SK-N-SH treated with all-trans-retinoic acid at 6 μM for 48 hours (cell line): ENCODE results near the gene CENPK.

Experiments
- ATAC-seq: fragments of 200-7000 bp; cut with Tn5 transposase; 3 replicates; pipeline ENCODE4 v1.9.1; 2020; ENCODE audit warnings: mild to moderate bottlenecking, moderate library complexity
- ARNTL ChIP-seq: fragments of 450-650 bp; formaldehyde crosslinking; IDR thresholded peaks from 2 replicates; pipeline ENCODE4 v1.5.0; 2020; ENCODE audit warnings: low read depth, mild to moderate bottlenecking, moderate library complexity, borderline replicate concordance
- BACH2 ChIP-seq: fragments of 250-450 bp; sonication (Bioruptor Pico); IDR thresholded peaks from 2 replicates; pipeline ENCODE4 v1.9.0; 2021; ENCODE audit warnings: mild to moderate bottlenecking, borderline replicate concordance
- CSDC2 ChIP-seq: fragments of 250-450 bp; sonication (Bioruptor Pico); IDR thresholded peaks from 2 replicates; pipeline ENCODE4 v1.5.0; 2020; ENCODE audit warnings: mild to moderate bottlenecking, moderate library complexity
- CSRNP3 ChIP-seq: fragments of 250-450 bp; sonication (Bioruptor Pico); IDR thresholded peaks from 2 replicates; pipeline ENCODE4 v1.5.1; 2021; ENCODE audit warnings: mild to moderate bottlenecking, moderate library complexity
- ESRRG ChIP-seq: fragments of 250-450 bp; sonication (Bioruptor Pico); IDR thresholded peaks from 2 replicates; pipeline ENCODE4 v1.6.1; 2021; ENCODE audit warnings: mild to moderate bottlenecking
- GLIS3 ChIP-seq: fragments of 250-450 bp; sonication (Bioruptor Pico); IDR thresholded peaks from 2 replicates; pipeline ENCODE4 v1.5.0; 2020; ENCODE audit warnings: mild to moderate bottlenecking, moderate library complexity
- ISL1 ChIP-seq: fragments of 250-450 bp; sonication (Bioruptor Pico); IDR thresholded peaks from 2 replicates; pipeline ENCODE4 v2.1.2; 2022; ENCODE audit warnings: mild to moderate bottlenecking, moderate library complexity
- OSR1 ChIP-seq: fragments of 250-450 bp; sonication (Bioruptor Pico); IDR thresholded peaks from 2 replicates; pipeline ENCODE4 v1.8.0; 2022; ENCODE audit warnings: moderate library complexity, mild to moderate bottlenecking, inconsistent platforms
- PATZ1 ChIP-seq: fragments of 250-450 bp; sonication (Bioruptor Pico); IDR thresholded peaks from 2 replicates; pipeline ENCODE4 v1.8.0; 2020; ENCODE audit warnings: mild to moderate bottlenecking, moderate library complexity, borderline replicate concordance
- POU6F1 ChIP-seq: fragments of 250-450 bp; sonication (Bioruptor Pico); IDR thresholded peaks from 2 replicates; pipeline ENCODE4 v1.8.0; 2021; ENCODE audit warnings: low read depth, mild to moderate bottlenecking, moderate library complexity, borderline replicate concordance
- RARB ChIP-seq: fragments of 250-450 bp; sonication (Bioruptor Pico); IDR thresholded peaks from 2 replicates; pipeline ENCODE4 v1.8.0; 2021; ENCODE audit warnings: mild to moderate bottlenecking, moderate library complexity
- SNAI2 ChIP-seq: fragments of 250-450 bp; sonication (Bioruptor Pico); IDR thresholded peaks from 2 replicates; pipeline ENCODE4 v1.5.0; 2020; ENCODE audit warnings: mild to moderate bottlenecking, moderate library complexity
- TCF4 ChIP-seq: fragments of 250-450 bp; sonication (Bioruptor Pico); IDR thresholded peaks from 2 replicates; pipeline ENCODE4 v1.8.0; 2021; ENCODE audit warnings: mild to moderate bottlenecking, moderate library complexity, borderline replicate concordance
- TOX ChIP-seq: fragments of 250-450 bp; sonication (Bioruptor Pico); IDR thresholded peaks from 2 replicates; pipeline ENCODE4 v1.8.0; 2021; ENCODE audit warnings: mild to moderate bottlenecking, moderate library complexity, borderline replicate concordance
- TSHZ2 ChIP-seq: fragments of 250-450 bp; sonication (Bioruptor Pico); IDR thresholded peaks from 2 replicates; pipeline ENCODE4 v1.5.0; 2020; ENCODE audit warnings: mild to moderate bottlenecking, moderate library complexity
- ZC3H10 ChIP-seq: fragments of 250-450 bp; sonication (Bioruptor Pico); IDR thresholded peaks from 2 replicates; pipeline ENCODE4 v1.5.1; 2021; ENCODE audit warnings: mild to moderate bottlenecking, moderate library complexity
- ZFP3 ChIP-seq: fragments of 250-450 bp; sonication (Bioruptor Pico); IDR thresholded peaks from 2 replicates; pipeline ENCODE4 v1.5.0; 2020; ENCODE audit warnings: mild to moderate bottlenecking, moderate library complexity
- ZFP30 ChIP-seq: fragments of 450-650 bp; formaldehyde crosslinking; IDR thresholded peaks from 2 replicates; pipeline ENCODE4 v1.5.0; 2022; ENCODE audit warnings: mild to moderate bottlenecking, moderate library complexity
- ZNF565 ChIP-seq: fragments of 450-650 bp; formaldehyde crosslinking; conservative IDR thresholded peaks from 2 replicates; pipeline ENCODE4 v1.5.0; 2020; ENCODE audit warnings: low read depth, mild to moderate bottlenecking, moderate library complexity
- ZNF70 ChIP-seq: fragments of 450-650 bp; formaldehyde crosslinking; IDR thresholded peaks from 2 replicates; pipeline ENCODE4 v1.5.0; 2020; ENCODE audit warnings: mild to moderate bottlenecking, moderate library complexity

Gene CENPK

GRCh38 chr5:65479527-65479926 is 83.4 kb downstream of the CENPK start:
- no peak for ATAC-seq
- TF ChIP-seq GLIS3 (CRISPR knock-in tag) (no peak), CSRNP3 (CRISPR knock-in tag) (no peak), CSDC2 (CRISPR knock-in tag) (no peak), OSR1 (CRISPR knock-in tag) (no peak), ZC3H10 (no peak), ZNF565 (no peak), TOX (no peak), ZNF70 (CRISPR knock-in tag) (no peak), ZFP3 (no peak), TSHZ2 (CRISPR knock-in tag) (no peak), ARNTL (CRISPR knock-in tag) (no peak)

GRCh38 chr5:65478336-65478735 is 84.6 kb downstream of the CENPK start:
- ATAC-seq: no peak
- TF ChIP-seq RARB (CRISPR knock-in tag) (no peak), ZNF70 (CRISPR knock-in tag) (no peak), SNAI2 (CRISPR knock-in tag) (no peak), CSRNP3 (CRISPR knock-in tag) (no peak), ESRRG (no peak), BACH2 (CRISPR knock-in tag) (no peak), POU6F1 (CRISPR knock-in tag) (no peak), TCF4 (no peak), ISL1 (CRISPR knock-in tag) (no peak), TSHZ2 (CRISPR knock-in tag) (no peak)

GRCh38 chr5:65475895-65476294 is 87.1 kb downstream of the CENPK start:
- TF ChIP-seq PATZ1 (no peak), ZFP30 (CRISPR knock-in tag) (no peak)
- ATAC-seq: no peak
